Measurements from ENCODE around the gene LRP1B. TPM values are rescaled to one million over a fixed set of nuclear protein-coding genes. Genes with fewer than 3 reads are reported as not detected.

Gene LRP1B
- total and polyA plus RNA-seq, 2 experiments from 2014 or later: not detected

GRCh38 chr2:140593132-140593531 lies 1537.7 kb downstream of the LRP1B start:
- H3F3A ChIP-seq (ENCODE audit: insufficient read depth): no peaks in the 10 kb centered on the region
- no peak overlapping the region for H3K9ac ChIP-seq
- H3K27ac ChIP-seq: no peak overlapping the region
- H3K9me3 ChIP-seq (ENCODE audit: low read depth): no peaks in the 10 kb centered on the region
- H4K20me1 ChIP-seq (ENCODE audit: insufficient read depth): no peaks in the 10 kb centered on the region
- TF ChIP-seq EZH2phosphoT487 (IDR thresholded peaks at IDR 0.05; ENCODE audit: insufficient read depth, low read depth) (no peak), EZH2 (IDR thresholded peaks at IDR 0.05; ENCODE audit: insufficient read depth, poor library complexity, severe bottlenecking) (no peak)
- no peaks in the 10 kb centered on the region for H3K4me1 ChIP-seq (ENCODE audit: insufficient read depth)
- DNase-seq: no peak
- in situ Hi-C loops (cut with MboI): no loop called here
- no peaks in the 10 kb centered on the region for H3K36me3 ChIP-seq (ENCODE audit: low read depth)
- H3K27me3 ChIP-seq (replicated peaks; ENCODE audit: insufficient read depth): no peaks in the 10 kb centered on the region
- no peak overlapping the region for H3K4me2 ChIP-seq (ENCODE audit: unreplicated experiment)
- 30 to 48% methylated on average over 1 of the region's 1 CpG for WGBS, 2 experiments (ENCODE audit: low coverage in 1 of 2, low lambda C conversion rate in 2 of 2, missing lambda C conversion rate in 2 of 2)
- H3K9me2 ChIP-seq (ENCODE audit: insufficient read depth): no peaks in the 10 kb centered on the region
- H3K4me3 ChIP-seq: no peak overlapping the region
- no peaks in the 10 kb centered on the region for H3K79me2 ChIP-seq (ENCODE audit: insufficient read depth)
- no peak overlapping the region for H2AFZ ChIP-seq

DNA sequence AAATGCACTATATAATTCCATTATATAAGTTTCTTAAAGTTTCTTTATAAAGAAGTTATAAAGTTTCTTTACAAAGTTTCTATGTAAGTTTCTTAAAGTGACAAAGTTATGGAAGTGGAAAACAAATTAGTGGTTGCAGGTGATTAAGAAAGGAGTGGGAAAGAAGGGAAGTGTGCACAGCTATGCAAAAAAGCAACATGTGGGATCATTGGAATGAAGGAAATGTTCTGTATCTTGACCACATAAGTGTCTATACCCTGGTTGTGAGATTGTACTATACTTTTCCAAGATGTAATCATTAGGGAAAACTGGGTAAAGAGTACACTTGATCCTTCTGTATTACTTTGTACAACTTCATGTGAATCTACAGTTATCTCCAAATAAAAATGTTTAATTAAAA lies 1541.1 kb downstream of the LRP1B start:
- H3K27ac ChIP-seq: no peak overlapping the region
- no peaks in the 10 kb centered on the region for H3K36me3 ChIP-seq (ENCODE audit: low read depth)
- TF ChIP-seq EZH2phosphoT487 (IDR thresholded peaks at IDR 0.05; ENCODE audit: insufficient read depth, low read depth) (no peak), EZH2 (IDR thresholded peaks at IDR 0.05; ENCODE audit: insufficient read depth, poor library complexity, severe bottlenecking) (no peak)
- DNase-seq: no peak
- no peak overlapping the region for H3K4me3 ChIP-seq
- H3K4me1 ChIP-seq (ENCODE audit: insufficient read depth): no peaks in the 10 kb centered on the region
- in situ Hi-C loops (cut with MboI): no loop called here
- H3K9me2 ChIP-seq (ENCODE audit: insufficient read depth): no peaks in the 10 kb centered on the region
- no peaks in the 10 kb centered on the region for H4K20me1 ChIP-seq (ENCODE audit: insufficient read depth)
- H3K9ac ChIP-seq: no peak overlapping the region
- H3K27me3 ChIP-seq (replicated peaks; ENCODE audit: insufficient read depth): no peaks in the 10 kb centered on the region
- H3K79me2 ChIP-seq (ENCODE audit: insufficient read depth): no peaks in the 10 kb centered on the region
- H2AFZ ChIP-seq: no peak overlapping the region
- H3K4me2 ChIP-seq (ENCODE audit: unreplicated experiment): no peak overlapping the region
- H3K9me3 ChIP-seq (ENCODE audit: low read depth): no peaks in the 10 kb centered on the region
- no peaks in the 10 kb centered on the region for H3F3A ChIP-seq (ENCODE audit: insufficient read depth)

DNA sequence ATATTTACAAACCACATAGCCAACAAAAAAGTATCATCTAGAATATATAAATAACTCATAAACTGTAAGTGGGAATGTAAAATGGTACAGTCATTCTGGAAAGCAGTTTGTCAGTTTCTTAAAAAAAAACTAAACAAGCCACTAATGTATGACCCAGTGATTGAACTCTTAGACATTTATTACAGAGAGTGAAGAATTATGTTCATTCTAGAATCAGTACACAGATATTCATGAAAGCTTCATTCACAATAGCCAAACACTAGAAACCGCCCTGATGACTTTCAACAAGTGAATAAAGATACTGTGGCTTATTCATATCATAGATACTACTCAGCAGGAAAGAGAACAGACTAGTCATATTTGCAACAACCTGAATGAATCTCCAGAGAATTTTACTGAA lies 1541.5 kb downstream of the LRP1B start:
- no peaks in the 10 kb centered on the region for H4K20me1 ChIP-seq (ENCODE audit: insufficient read depth)
- no peaks in the 10 kb centered on the region for H3K9me3 ChIP-seq (ENCODE audit: low read depth)
- no peak overlapping the region for H2AFZ ChIP-seq
- H3K9me2 ChIP-seq (ENCODE audit: insufficient read depth): no peaks in the 10 kb centered on the region
- in situ Hi-C loops (cut with MboI): no loop called here
- DNase-seq: no peak
- no peaks in the 10 kb centered on the region for H3F3A ChIP-seq (ENCODE audit: insufficient read depth)
- no peaks in the 10 kb centered on the region for H3K4me1 ChIP-seq (ENCODE audit: insufficient read depth)
- H3K4me3 ChIP-seq: no peak overlapping the region
- WGBS, 2 experiments (ENCODE audit: low coverage in 1 of 2, low lambda C conversion rate in 2 of 2, missing lambda C conversion rate in 2 of 2): 58% methylated on average over 1 of the region's 1 CpG
- no peak overlapping the region for H3K27ac ChIP-seq
- H3K27me3 ChIP-seq (replicated peaks; ENCODE audit: insufficient read depth): no peaks in the 10 kb centered on the region
- no peaks in the 10 kb centered on the region for H3K36me3 ChIP-seq (ENCODE audit: low read depth)
- no peaks in the 10 kb centered on the region for H3K79me2 ChIP-seq (ENCODE audit: insufficient read depth)
- H3K4me2 ChIP-seq (ENCODE audit: unreplicated experiment): no peak overlapping the region
- H3K9ac ChIP-seq: no peak overlapping the region
- TF ChIP-seq EZH2 (IDR thresholded peaks at IDR 0.05; ENCODE audit: insufficient read depth, poor library complexity, severe bottlenecking) (no peak), EZH2phosphoT487 (IDR thresholded peaks at IDR 0.05; ENCODE audit: insufficient read depth, low read depth) (no peak)

DNA sequence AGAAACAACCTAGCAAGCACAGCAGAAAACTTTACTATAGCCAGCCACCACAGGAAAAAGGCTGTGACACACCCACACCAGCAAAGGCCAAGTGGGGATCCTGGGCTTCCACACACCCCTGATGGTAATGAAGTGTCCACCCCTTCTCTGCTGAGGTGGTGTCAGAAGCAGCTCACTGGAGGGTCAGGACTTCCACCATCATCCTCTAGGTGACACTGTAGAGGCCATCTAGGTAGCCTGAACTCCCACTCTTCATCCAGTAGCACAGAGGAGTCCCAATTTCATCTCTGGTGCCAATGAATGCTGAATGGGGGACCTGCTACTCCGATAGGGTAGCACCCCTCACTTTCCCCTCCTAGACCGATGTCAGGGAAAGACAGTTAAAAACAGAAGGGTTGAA lies 1544.4 kb downstream of the LRP1B start:
- no peaks in the 10 kb centered on the region for H3F3A ChIP-seq (ENCODE audit: insufficient read depth)
- no peaks in the 10 kb centered on the region for H3K36me3 ChIP-seq (ENCODE audit: low read depth)
- H3K79me2 ChIP-seq (ENCODE audit: insufficient read depth): no peaks in the 10 kb centered on the region
- no peaks in the 10 kb centered on the region for H3K27me3 ChIP-seq (replicated peaks; ENCODE audit: insufficient read depth)
- no peak overlapping the region for H3K9ac ChIP-seq
- TF ChIP-seq EZH2phosphoT487 (IDR thresholded peaks at IDR 0.05; ENCODE audit: insufficient read depth, low read depth) (no peak), EZH2 (IDR thresholded peaks at IDR 0.05; ENCODE audit: insufficient read depth, poor library complexity, severe bottlenecking) (no peak)
- 79 to 83% methylated on average over 2 of the region's 2 CpGs for WGBS, 2 experiments (ENCODE audit: low coverage in 1 of 2, low lambda C conversion rate in 2 of 2, missing lambda C conversion rate in 2 of 2)
- H3K4me1 ChIP-seq (ENCODE audit: insufficient read depth): no peaks in the 10 kb centered on the region
- DNase-seq: peak; percentile 37
- no peak overlapping the region for H2AFZ ChIP-seq
- H3K4me2 ChIP-seq (ENCODE audit: unreplicated experiment): no peak overlapping the region
- H3K27ac ChIP-seq: no peak overlapping the region
- H3K9me2 ChIP-seq (ENCODE audit: insufficient read depth): no peaks in the 10 kb centered on the region
- no peaks in the 10 kb centered on the region for H4K20me1 ChIP-seq (ENCODE audit: insufficient read depth)
- no peaks in the 10 kb centered on the region for H3K9me3 ChIP-seq (ENCODE audit: low read depth)
- H3K4me3 ChIP-seq: no peak overlapping the region
- in situ Hi-C loops (cut with MboI): no loop called here

DNA sequence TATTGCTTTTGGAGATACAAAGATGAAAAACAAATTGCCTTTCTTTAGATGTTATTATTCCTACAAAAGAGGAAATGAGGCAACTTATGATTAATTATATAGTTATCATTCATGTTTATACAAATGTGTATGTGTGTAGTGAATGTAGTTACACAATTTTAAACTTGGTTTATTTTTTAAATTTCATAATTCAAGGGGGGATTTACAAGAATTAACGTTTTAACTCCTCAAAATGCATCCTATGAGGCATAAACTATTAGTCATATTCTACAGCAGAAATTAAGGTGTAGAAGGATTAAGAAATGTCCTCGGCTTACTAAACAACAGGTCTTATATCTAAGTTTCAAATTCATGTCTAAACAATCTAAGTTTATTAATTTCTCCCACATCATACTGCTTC lies 1545.8 kb downstream of the LRP1B start:
- in situ Hi-C loops (cut with MboI): no loop called here
- 17 to 24% methylated on average over 2 of the region's 2 CpGs for WGBS, 2 experiments (ENCODE audit: low coverage in 1 of 2, low lambda C conversion rate in 2 of 2, missing lambda C conversion rate in 2 of 2)
- Histone ChIP-seq H3K27ac (no peak overlapping the region), H3K4me1 (ENCODE audit: insufficient read depth) (no peaks in the 10 kb centered on the region), H3K27me3 (replicated peaks; ENCODE audit: insufficient read depth) (no peaks in the 10 kb centered on the region), H3K9me2 (ENCODE audit: insufficient read depth) (no peaks in the 10 kb centered on the region), H3K36me3 (ENCODE audit: low read depth) (no peaks in the 10 kb centered on the region), H3K9me3 (ENCODE audit: low read depth) (no peaks in the 10 kb centered on the region), H3F3A (ENCODE audit: insufficient read depth) (no peaks in the 10 kb centered on the region), H4K20me1 (ENCODE audit: insufficient read depth) (no peaks in the 10 kb centered on the region), H3K4me2 (ENCODE audit: unreplicated experiment) (no peak overlapping the region), H3K9ac (no peak overlapping the region), H2AFZ (no peak overlapping the region), H3K4me3 (no peak overlapping the region), H3K79me2 (ENCODE audit: insufficient read depth) (no peaks in the 10 kb centered on the region)
- no peak for DNase-seq
- no peak for TF ChIP-seq EZH2phosphoT487 (IDR thresholded peaks at IDR 0.05; ENCODE audit: insufficient read depth, low read depth)
- TF ChIP-seq EZH2 (IDR thresholded peaks at IDR 0.05; ENCODE audit: insufficient read depth, poor library complexity, severe bottlenecking): no peak
